SK-N-SH (cell line): ENCODE data around the gene DZIP1L. TPM values are rescaled to one million over a fixed set of nuclear protein-coding genes. Genes with fewer than 3 reads are reported as not detected.

Source experiments
- CTCF ChIA-PET: fragments of 300-600, 350-600 bp; formaldehyde crosslinking; extraction: SDS; loops from one replicate; lab custom pipeline; 2021; lab: Yijun Ruan, JAX
- POLR2A ChIA-PET: fragments of 350-600 bp; sonication (Branson Sonifier 250); formaldehyde crosslinking; extraction: SDS; loops from one replicate; lab custom pipeline; 2020; ENCODE audit warnings: antibody characterized with exemption, inconsistent platforms; lab: Yijun Ruan, JAX
- DNase-seq: peaks from one replicate; pipeline ENCODE4 v3.0.0; 2012
- H2AFZ ChIP-seq: fragments of 200-600 bp; sonication (generic); 2 replicates; pipeline ENCODE4 v1.8.1; 2016; ENCODE audit warnings: antibody characterized with exemption, mild to moderate bottlenecking, low read depth
- H3F3A ChIP-seq: fragments of 200-600 bp; sonication (generic); replicated peaks from 2 replicates; pipeline ENCODE3; 2016; ENCODE audit warnings: antibody characterized with exemption, mild to moderate bottlenecking; ENCODE audit not compliant: insufficient read depth
- H3K27ac ChIP-seq, 2 experiments: fragments of 200-500 bp in 1 of 2; fragments of 200-600 bp in 1 of 2; sonication (Bioruptor generic) in 1 of 2; sonication (generic), shearing (Covaris generic) in 1 of 2; 2 replicates each; pipeline versions ENCODE4 v1.5.1 to v1.6.1; 2014 to 2016; ENCODE audit warnings: low read depth in 2 of 2, inconsistent platforms in 1 of 2, low read length in 1 of 2, mild to moderate bottlenecking in 1 of 2, mixed read lengths in 1 of 2
- H3K27me3 ChIP-seq: fragments of 200-600 bp; sonication (generic), shearing (Covaris generic); 2 replicates; pipeline ENCODE4 v1.6.1; 2016; ENCODE audit warnings: mixed run types; ENCODE audit not compliant: insufficient read depth
- H3K36me3 ChIP-seq, 2 experiments: fragments of 200-500 bp in 1 of 2; fragments of 200-600 bp in 1 of 2; sonication (Bioruptor generic) in 1 of 2; sonication (generic) in 1 of 2; replicated peaks in 1 of 2; 2 replicates each; pipeline versions ENCODE3 to v1.5.1; 2014 to 2016; ENCODE audit warnings: low read length in 1 of 2, mild to moderate bottlenecking in 1 of 2; ENCODE audit not compliant: insufficient read depth in 2 of 2, control insufficient read depth in 1 of 2
- H3K4me1 ChIP-seq, 2 experiments: fragments of 200-500 bp in 1 of 2; fragments of 200-600 bp in 1 of 2; sonication (Bioruptor generic) in 1 of 2; sonication (generic), shearing (Covaris generic) in 1 of 2; 2 replicates each; pipeline versions ENCODE4 v1.5.1 to v1.6.1; 2014 to 2016; ENCODE audit warnings: low read depth in 1 of 2, low read length in 1 of 2, mixed run types in 1 of 2; ENCODE audit not compliant: insufficient read depth in 2 of 2, control insufficient read depth in 1 of 2
- H3K4me2 ChIP-seq: fragments of 200-600 bp; sonication (generic), shearing (Covaris generic); 2 replicates; pipeline ENCODE4 v1.6.1; 2017; ENCODE audit warnings: mixed run types
- H3K4me3 ChIP-seq, 2 experiments: fragments of 200-500 bp in 1 of 2; fragments of 200-600 bp in 1 of 2; sonication (Bioruptor generic) in 1 of 2; sonication (generic), shearing (Covaris generic) in 1 of 2; 2 replicates each; pipeline versions ENCODE4 v1.5.1 to v1.8.1; 2014 to 2016; ENCODE audit warnings: low read depth in 2 of 2, inconsistent platforms in 1 of 2, low read length in 1 of 2, mild to moderate bottlenecking in 1 of 2, mixed read lengths in 1 of 2, moderate library complexity in 1 of 2
- H3K79me2 ChIP-seq: fragments of 200-600 bp; sonication (generic); 2 replicates; pipeline ENCODE4 v1.8.1; 2017; ENCODE audit warnings: mild to moderate bottlenecking; ENCODE audit not compliant: insufficient read depth
- H3K9ac ChIP-seq: fragments of 200-600 bp; sonication (generic); 2 replicates; pipeline ENCODE4 v1.6.1; 2017; ENCODE audit warnings: mixed run types
- H3K9me2 ChIP-seq: fragments of 200-600 bp; sonication (generic); 2 replicates; pipeline ENCODE4 v1.6.1; 2017; ENCODE audit warnings: mixed run types
- H3K9me3 ChIP-seq: fragments of 200-600 bp; sonication (generic); 2 replicates; pipeline ENCODE4 v1.6.1; 2017; ENCODE audit warnings: mixed run types, mild to moderate bottlenecking, moderate library complexity
- H4K20me1 ChIP-seq: fragments of 200-600 bp; sonication (generic); 2 replicates; pipeline ENCODE4 v1.6.1; 2017; ENCODE audit warnings: mild to moderate bottlenecking, mixed run types; ENCODE audit not compliant: insufficient read depth
- FOXJ3 ChIP-seq: sonication (generic); formaldehyde crosslinking; IDR thresholded peaks from 2 replicates; pipeline ENCODE4 v1.5.1; 2020; ENCODE audit warnings: mild to moderate bottlenecking, missing genetic modification reagents
- GABPA ChIP-seq: IDR thresholded peaks from 2 replicates; pipeline ENCODE4 v1.4.0; 2012; ENCODE audit warnings: low read depth, mild to moderate bottlenecking
- GATA2 ChIP-seq: sonication (generic); formaldehyde crosslinking; IDR thresholded peaks from 2 replicates; pipeline ENCODE4 v1.5.0; 2020; ENCODE audit warnings: mild to moderate bottlenecking, missing genetic modification reagents
- MAX ChIP-seq: IDR thresholded peaks from 2 replicates; pipeline ENCODE4 v1.4.0; 2012; ENCODE audit warnings: low read depth
- MEF2A ChIP-seq: IDR thresholded peaks from 2 replicates; pipeline ENCODE4 v1.4.0; 2012; ENCODE audit warnings: low read depth, borderline replicate concordance
- PBX3 ChIP-seq: IDR thresholded peaks from 2 replicates; pipeline ENCODE4; 2012
- POLR2AphosphoS5 ChIP-seq: IDR thresholded peaks from 2 replicates; pipeline ENCODE4 v1.6.1; 2012; ENCODE audit warnings: low read depth, low read length
- REST ChIP-seq: IDR thresholded peaks from 2 replicates; pipeline ENCODE4 v1.6.1; 2012; ENCODE audit warnings: mild to moderate bottlenecking, low read depth, low read length, moderate library complexity
- SIN3A ChIP-seq: IDR thresholded peaks from 2 replicates; pipeline ENCODE4 v1.6.1; 2012; ENCODE audit warnings: low read depth, mild to moderate bottlenecking, low read length, moderate library complexity, borderline replicate concordance
- SMC3 ChIP-seq: IDR thresholded peaks from 2 replicates; pipeline ENCODE4 v1.6.1; 2012; ENCODE audit warnings: low read depth, low read length, improper control_type of control experiment
- TCF12 ChIP-seq: IDR thresholded peaks from 2 replicates; pipeline ENCODE4 v1.4.0; 2012
- USF1 ChIP-seq: IDR thresholded peaks from 2 replicates; pipeline ENCODE4 v1.4.0; 2012; ENCODE audit warnings: low read depth, borderline replicate concordance
- USF2 ChIP-seq: fragments of 150-350 bp; IDR thresholded peaks from 2 replicates; pipeline ENCODE4 v1.6.1; 2017; ENCODE audit warnings: antibody characterized with exemption, low read length, low read depth, borderline replicate concordance
- WGBS: methylation state at CpG from one replicate; pipeline ENCODE4 v1.1.6; 2017; ENCODE audit warnings: low lambda C conversion rate; 5-methylcytosine and 5-hydroxymethylcytosine counted together
- polyA plus RNA-seq, 3 experiments: library from polyadenylated mRNA; depleted of rRNA; stranded (reverse); fragments of >200 nt; gene quantifications; 2 replicates each; pipeline ENCODE4 v1.2.3, GENCODE V29; 2012

DZIP1L gene
- polyA plus RNA-seq, 1 of the 3 experiments (the other 2 are of a cell fraction), result 6.4 TPM

GRCh38 chr3:138033202-138033691 is 82.2 kb downstream of the DZIP1L start:
- H3F3A ChIP-seq, result no peaks in the 10 kb centered on the region
- TF ChIP-seq MAX (no peak), POLR2AphosphoS5 (no peak), PBX3 (no peak), GATA2 (no peak), SMC3 (no peak), FOXJ3 (CRISPR knock-in tag) (no peak), SIN3A (no peak), REST (no peak), USF2 (no peak), USF1 (no peak), MEF2A (no peak), TCF12 (no peak), GABPA (no peak)
- ChIA-PET POLR2A (no interaction called here), CTCF (interaction anchor here (1.0 to 2.8 kb wide), 3 partner anchors 13 to 86 kb away, joined by 3 to 10 read pairs (median 3); no protein-coding TSS in a partner anchor)
- no peak for DNase-seq
- no peaks in the 10 kb centered on the region for H4K20me1 ChIP-seq
- no peak overlapping the region for H3K27ac ChIP-seq
- no peak overlapping the region for H3K4me3 ChIP-seq
- H3K9me2 ChIP-seq, result no peaks in the 10 kb centered on the region
- peaks cover 2 to 5% of the 10 kb centered on the region in 2 experiments for H3K36me3 ChIP-seq
- H3K9ac ChIP-seq, result no peak overlapping the region
- no peaks in the 10 kb centered on the region for H3K4me1 ChIP-seq
- WGBS, result 100% methylated on average over 2 of the region's 2 CpGs
- no peaks in the 10 kb centered on the region for H3K79me2 ChIP-seq
- H3K9me3 ChIP-seq, result no peaks in the 10 kb centered on the region
- no peak overlapping the region for H2AFZ ChIP-seq
- H3K27me3 ChIP-seq, result no peaks in the 10 kb centered on the region
- H3K4me2 ChIP-seq, result no peak overlapping the region
